Endothelial cell of umbilical vein (primary cell): ENCODE measurements around the gene FILIP1. TPM values are rescaled to one million over a fixed set of nuclear protein-coding genes. Genes with fewer than 3 reads are reported as not detected.

ENCODE experiments used
- BruUV-seq: library from RNA; stranded (reverse); fragments of 400-500 nt; replicated peaks from 2 replicates; lab custom pipeline; 2021; lab: Mats Ljungman, UMichigan
- CTCF ChIA-PET: fragments of 300-600, 350-600 bp; sonication (Branson Sonifier 250); formaldehyde crosslinking; loops from one replicate; lab custom pipeline; 2021; ENCODE audit warnings: antibody characterized with exemption, inconsistent platforms; lab: Charles Lee
- POLR2A ChIA-PET: fragments of 300-600, 350-600 bp; sonication (Branson Sonifier 250); formaldehyde crosslinking; loops from one replicate; lab custom pipeline; 2021; ENCODE audit warnings: antibody characterized with exemption, inconsistent platforms; lab: Charles Lee
- DNase-seq: peaks from one replicate; pipeline ENCODE4 v3.0.0-alpha.2; 2011; ENCODE audit warnings: low read depth, low spot score
- FAIRE-seq: peaks from 2 replicates; lab custom pipeline; 2011; peaks lifted over from hg19 to GRCh38; lab: Jason Lieb, UNC
- H2AFZ ChIP-seq: 2 replicates; pipeline ENCODE4 v1.6.0; 2012; ENCODE audit warnings: low read depth, low read length, control low read depth, inconsistent platforms
- H3K27ac ChIP-seq: 2 replicates; pipeline ENCODE4 v1.5.1; 2011; ENCODE audit warnings: low read depth, mild to moderate bottlenecking, control low read depth, low read length, moderate library complexity; ENCODE audit not compliant: insufficient read depth
- H3K27me3 ChIP-seq, 2 experiments: 2 replicates each; pipeline versions ENCODE4 v1.6.0 to v1.6.1; 2011; ENCODE audit warnings: low read length in 2 of 2, mixed read lengths in 1 of 2; ENCODE audit not compliant: control insufficient read depth in 2 of 2, insufficient read depth in 2 of 2
- H3K36me3 ChIP-seq, 2 experiments: 2 replicates in 1 of 2; 3 replicates in 1 of 2; pipeline ENCODE4 v1.5.1; 2011; ENCODE audit warnings: low read length in 2 of 2, mild to moderate bottlenecking in 1 of 2, moderate library complexity in 1 of 2; ENCODE audit not compliant: control insufficient read depth in 2 of 2, insufficient read depth in 2 of 2; ENCODE audit errors: extremely low read depth in 1 of 2
- H3K4me1 ChIP-seq: 3 replicates; pipeline ENCODE4 v1.5.1; 2011; ENCODE audit warnings: mild to moderate bottlenecking, low read length; ENCODE audit not compliant: control insufficient read depth, insufficient read depth; ENCODE audit errors: extremely low read depth
- H3K4me2 ChIP-seq: 2 replicates; pipeline ENCODE4 v1.6.1; 2011; ENCODE audit warnings: low read length, control low read depth, mixed read lengths; ENCODE audit not compliant: insufficient read depth
- H3K4me3 ChIP-seq, 3 experiments: fragments of 200-600 bp in 1 of 3; sonication (generic), shearing (Covaris generic) in 1 of 3; replicated peaks in 1 of 3; 2 replicates each; pipeline ENCODE4 v1.5.1; 2011 to 2016; ENCODE audit warnings: control low read depth in 3 of 3, low read length in 3 of 3, mild to moderate bottlenecking in 2 of 3, inconsistent platforms in 1 of 3, low read depth in 1 of 3, moderate library complexity in 1 of 3; ENCODE audit not compliant: insufficient read depth in 1 of 3
- H3K79me2 ChIP-seq: 2 replicates; pipeline ENCODE4 v1.6.0; 2012; ENCODE audit warnings: low read length, inconsistent platforms; ENCODE audit not compliant: control insufficient read depth, insufficient read depth
- H3K9ac ChIP-seq: replicated peaks from 2 replicates; pipeline ENCODE3; 2011; ENCODE audit warnings: low read length, control low read depth; ENCODE audit not compliant: insufficient read depth; ENCODE audit errors: extremely low read depth
- H3K9me1 ChIP-seq: replicated peaks from 3 replicates; pipeline ENCODE4 v1.6.0; 2011; ENCODE audit warnings: mild to moderate bottlenecking, low read length; ENCODE audit not compliant: control insufficient read depth, insufficient read depth; ENCODE audit errors: extremely low read depth
- H3K9me3 ChIP-seq: replicated peaks from 2 replicates; pipeline ENCODE4 v1.5.1; 2012; ENCODE audit warnings: low read length, inconsistent platforms; ENCODE audit not compliant: control insufficient read depth, insufficient read depth
- H4K20me1 ChIP-seq: replicated peaks from 2 replicates; pipeline ENCODE3; 2011; ENCODE audit warnings: mild to moderate bottlenecking, low read length; ENCODE audit not compliant: control insufficient read depth, insufficient read depth; ENCODE audit errors: extremely low read depth
- EZH2 ChIP-seq: IDR thresholded peaks from 2 replicates; pipeline ENCODE4 v1.6.1; 2012; ENCODE audit warnings: borderline replicate concordance, low read depth, mild to moderate bottlenecking, moderate library complexity, low read length, inconsistent platforms; ENCODE audit not compliant: severe bottlenecking
- FOS ChIP-seq: IDR thresholded peaks from 2 replicates; pipeline ENCODE4 v1.6.1; 2011; ENCODE audit warnings: mild to moderate bottlenecking, low read length, moderate library complexity, borderline replicate concordance; ENCODE audit not compliant: insufficient read depth
- GATA2 ChIP-seq: IDR thresholded peaks from 2 replicates; pipeline ENCODE4 v1.7.0; 2011; ENCODE audit warnings: low read depth, mild to moderate bottlenecking, moderate library complexity, mixed read lengths, low read length; ENCODE audit not compliant: insufficient read length, insufficient read depth
- JUN ChIP-seq: IDR thresholded peaks from 2 replicates; pipeline ENCODE4 v1.6.1; 2011; ENCODE audit warnings: borderline replicate concordance, low read depth; ENCODE audit not compliant: insufficient read length, insufficient read depth
- MYC ChIP-seq: IDR thresholded peaks from one replicate; pipeline ENCODE4 v1.6.1; 2011; ENCODE audit warnings: mild to moderate bottlenecking, low read depth, low read length
- POLR2A ChIP-seq: IDR thresholded peaks from 2 replicates; pipeline ENCODE4 v1.6.1; 2012; ENCODE audit warnings: low read depth, mild to moderate bottlenecking, control low read depth, low read length
- POLR2AphosphoS5 ChIP-seq: IDR thresholded peaks from 2 replicates; pipeline ENCODE4 v1.6.1; 2012; ENCODE audit warnings: low read depth, mild to moderate bottlenecking, control low read depth, low read length, moderate library complexity; ENCODE audit not compliant: insufficient read depth
- dilution Hi-C: fragments of 300-500 bp; cut with MboI; formaldehyde crosslinking; loops from one replicate; pipeline ENCODE4 v1.15.0; 2019; ENCODE audit warnings: low sequenced_read_pairs; ENCODE audit not compliant: extremely low pct_ligation_motif_present
- intact Hi-C: fragments of 100-400 bp; cut with micrococcal nuclease; formaldehyde crosslinking; loops from one replicate; pipeline ENCODE4 v1.10.0; 2022
- polyA plus RNA-seq, 4 experiments: library from polyadenylated mRNA; depleted of rRNA in 3 of 4; stranded (reverse) in 3 of 4; unstranded in 1 of 4; fragments of >200 nt; gene quantifications; 2 replicates each; pipeline versions ENCODE4 v1.2.1 to v1.2.3, GENCODE V29; 2011 to 2012; ENCODE audit warnings: missing spikeins in 1 of 4
- total RNA-seq: library from RNA; stranded (reverse); gene quantifications from 2 replicates; pipeline ENCODE4 v1.2.3, GENCODE V29; 2021
- TF ChIP-seq, protein P1 (sequence below): IDR thresholded peaks from 2 replicates; pipeline ENCODE4 v1.6.1; 2011; ENCODE audit not compliant: insufficient read depth, insufficient read length
- TF ChIP-seq, protein P2 (sequence below), 2 donors: IDR thresholded peaks; 1 replicate in 1 of 2; 2 replicates in 1 of 2; pipeline ENCODE4 v1.5.1; 2011; ENCODE audit warnings: low read length in 2 of 2, mild to moderate bottlenecking in 2 of 2, moderate library complexity in 2 of 2, control low read depth in 1 of 2, inconsistent platforms in 1 of 2, low read depth in 1 of 2; ENCODE audit not compliant: insufficient read depth in 1 of 2; ENCODE audit errors: extremely low read depth in 1 of 2

The FILIP1 gene
- total and polyA plus RNA-seq, 2 donors (not counting 3 experiments of a cell fraction or from before 2014, with no cell fraction given) = 2.8 to 13.7 TPM

DNA sequence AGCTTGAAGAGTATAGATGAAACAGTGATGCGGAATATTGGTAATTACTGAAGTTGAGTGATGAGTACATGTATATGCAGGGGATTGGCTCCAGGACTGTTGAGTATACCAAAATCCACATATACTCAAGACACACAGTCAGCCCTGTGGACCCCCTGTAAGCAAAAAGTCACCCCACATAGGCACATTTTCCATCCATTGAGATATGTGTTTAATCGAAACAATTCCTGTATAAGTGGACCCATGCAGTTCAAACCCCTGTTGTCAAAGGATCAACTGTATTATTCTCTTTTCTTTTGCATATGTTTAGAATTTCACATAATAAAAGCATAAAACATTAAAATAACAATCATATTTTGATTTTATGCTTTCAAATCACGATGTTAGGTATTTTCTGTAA is 32.1 kb upstream of the FILIP1 start:
- H3K4me3 ChIP-seq = no peak overlapping the region
- H3K9me3 ChIP-seq = no peaks in the 10 kb centered on the region
- H2AFZ ChIP-seq = no peak overlapping the region
- no TSS peak for BruUV-seq
- peaks cover 14% of the 10 kb centered on the region for H3K4me1 ChIP-seq
- TF ChIP-seq, protein P1, sequence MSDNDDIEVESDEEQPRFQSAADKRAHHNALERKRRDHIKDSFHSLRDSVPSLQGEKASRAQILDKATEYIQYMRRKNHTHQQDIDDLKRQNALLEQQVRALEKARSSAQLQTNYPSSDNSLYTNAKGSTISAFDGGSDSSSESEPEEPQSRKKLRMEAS = no peak
- TF ChIP-seq MYC (no peak), EZH2 (no peak), GATA2 (no peak), FOS (no peak), JUN (no peak), POLR2A (no peak), POLR2AphosphoS5 (no peak)
- TF ChIP-seq, protein P2, sequence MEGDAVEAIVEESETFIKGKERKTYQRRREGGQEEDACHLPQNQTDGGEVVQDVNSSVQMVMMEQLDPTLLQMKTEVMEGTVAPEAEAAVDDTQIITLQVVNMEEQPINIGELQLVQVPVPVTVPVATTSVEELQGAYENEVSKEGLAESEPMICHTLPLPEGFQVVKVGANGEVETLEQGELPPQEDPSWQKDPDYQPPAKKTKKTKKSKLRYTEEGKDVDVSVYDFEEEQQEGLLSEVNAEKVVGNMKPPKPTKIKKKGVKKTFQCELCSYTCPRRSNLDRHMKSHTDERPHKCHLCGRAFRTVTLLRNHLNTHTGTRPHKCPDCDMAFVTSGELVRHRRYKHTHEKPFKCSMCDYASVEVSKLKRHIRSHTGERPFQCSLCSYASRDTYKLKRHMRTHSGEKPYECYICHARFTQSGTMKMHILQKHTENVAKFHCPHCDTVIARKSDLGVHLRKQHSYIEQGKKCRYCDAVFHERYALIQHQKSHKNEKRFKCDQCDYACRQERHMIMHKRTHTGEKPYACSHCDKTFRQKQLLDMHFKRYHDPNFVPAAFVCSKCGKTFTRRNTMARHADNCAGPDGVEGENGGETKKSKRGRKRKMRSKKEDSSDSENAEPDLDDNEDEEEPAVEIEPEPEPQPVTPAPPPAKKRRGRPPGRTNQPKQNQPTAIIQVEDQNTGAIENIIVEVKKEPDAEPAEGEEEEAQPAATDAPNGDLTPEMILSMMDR (IDR thresholded peaks at IDR 0.05; ENCODE audit: extremely low read depth in 1 of 2, insufficient read depth in 1 of 2, low read depth in 1 of 2, low read length in 2 of 2) = no peak
- FAIRE-seq = no peak
- no peak overlapping the region for H3K27ac ChIP-seq
- no peak overlapping the region for H3K4me2 ChIP-seq
- no peaks in the 10 kb centered on the region for H3K36me3 ChIP-seq
- intact Hi-C loops = loop anchor here (1.0 kb wide), 4 partner anchors 157 to 314 kb away; no protein-coding TSS in a partner anchor
- no peak for DNase-seq
- no peak overlapping the region for H3K9ac ChIP-seq
- peaks cover 2 to 3% of the 10 kb centered on the region in 2 experiments for H3K27me3 ChIP-seq
- H3K9me1 ChIP-seq = no peaks in the 10 kb centered on the region
- H4K20me1 ChIP-seq = no peaks in the 10 kb centered on the region
- CTCF ChIA-PET = interaction anchor here (1.1 to 3.8 kb wide), 12 partner anchors 37 to 317 kb away, joined by 3 to 51 read pairs (median 6); no protein-coding TSS in a partner anchor
- no peaks in the 10 kb centered on the region for H3K79me2 ChIP-seq
- POLR2A ChIA-PET = no interaction called here
- dilution Hi-C loops = loop anchor here (25.0 kb wide), 1 partner anchor 213 kb away; no protein-coding TSS in a partner anchor
